Suprapubic skin (tissue), 3 donors: Measurements from ENCODE around the gene C1orf50.

Experiments used
- EP300 ChIP-seq: sonication (generic); formaldehyde crosslinking; IDR thresholded peaks from one replicate; pipeline ENCODE4 v1.6.1; 2017; ENCODE audit warnings: antibody characterized with exemption
- POLR2A ChIP-seq, 2 donors: fragments of 450-650 bp; IDR thresholded peaks; one replicate each; pipeline ENCODE4 v1.6.1; 2017; ENCODE audit warnings: antibody characterized with exemption in 2 of 2, mild to moderate bottlenecking in 2 of 2, moderate library complexity in 2 of 2
- TF ChIP-seq, protein P1 (sequence below), 2 donors: fragments of 200-600 bp in 1 of 2; fragments of 450-650 bp in 1 of 2; sonication (generic) in 1 of 2; IDR thresholded peaks; one replicate each; pipeline ENCODE4 v1.5.1; 2016 to 2019; ENCODE audit warnings: antibody characterized with exemption in 2 of 2, mild to moderate bottlenecking in 1 of 2, moderate library complexity in 1 of 2

DNA sequence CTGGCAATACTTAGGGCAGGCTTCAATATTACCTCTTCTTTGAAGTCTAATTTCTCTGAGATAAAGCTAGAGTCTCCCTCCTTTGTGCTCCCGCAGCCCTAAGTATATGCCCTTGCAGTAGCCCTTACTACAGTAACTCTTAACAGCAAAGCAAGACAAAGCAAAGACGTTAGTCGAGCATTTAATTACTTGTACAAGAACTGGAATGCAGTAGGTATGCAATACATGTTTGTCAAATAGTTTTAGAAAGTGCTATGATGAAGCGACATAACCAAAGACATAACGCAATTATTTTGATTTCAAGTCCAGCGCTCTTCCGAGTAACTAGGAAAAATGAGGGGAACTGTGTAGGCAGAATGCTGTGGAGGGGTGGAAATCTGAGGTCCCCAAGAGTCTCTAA is 1.8 kb upstream of the C1orf50 start:
- TF ChIP-seq, protein P1, sequence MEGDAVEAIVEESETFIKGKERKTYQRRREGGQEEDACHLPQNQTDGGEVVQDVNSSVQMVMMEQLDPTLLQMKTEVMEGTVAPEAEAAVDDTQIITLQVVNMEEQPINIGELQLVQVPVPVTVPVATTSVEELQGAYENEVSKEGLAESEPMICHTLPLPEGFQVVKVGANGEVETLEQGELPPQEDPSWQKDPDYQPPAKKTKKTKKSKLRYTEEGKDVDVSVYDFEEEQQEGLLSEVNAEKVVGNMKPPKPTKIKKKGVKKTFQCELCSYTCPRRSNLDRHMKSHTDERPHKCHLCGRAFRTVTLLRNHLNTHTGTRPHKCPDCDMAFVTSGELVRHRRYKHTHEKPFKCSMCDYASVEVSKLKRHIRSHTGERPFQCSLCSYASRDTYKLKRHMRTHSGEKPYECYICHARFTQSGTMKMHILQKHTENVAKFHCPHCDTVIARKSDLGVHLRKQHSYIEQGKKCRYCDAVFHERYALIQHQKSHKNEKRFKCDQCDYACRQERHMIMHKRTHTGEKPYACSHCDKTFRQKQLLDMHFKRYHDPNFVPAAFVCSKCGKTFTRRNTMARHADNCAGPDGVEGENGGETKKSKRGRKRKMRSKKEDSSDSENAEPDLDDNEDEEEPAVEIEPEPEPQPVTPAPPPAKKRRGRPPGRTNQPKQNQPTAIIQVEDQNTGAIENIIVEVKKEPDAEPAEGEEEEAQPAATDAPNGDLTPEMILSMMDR (IDR thresholded peaks at IDR 0.05), result no peak
- no peak for TF ChIP-seq EP300
- no peak for TF ChIP-seq POLR2A (IDR thresholded peaks at IDR 0.05)
